NT2/D1 (cell line): ENCODE measurements around the gene FBLIM1.

ENCODE experiments used
- SUZ12 ChIP-seq: IDR thresholded peaks from 2 replicates; pipeline ENCODE4 v1.6.1; 2011; ENCODE audit not compliant: insufficient read length, insufficient read depth; ENCODE audit errors: extremely low read depth
- YY1 ChIP-seq: IDR thresholded peaks from 2 replicates; pipeline ENCODE4 v1.6.1; 2011; ENCODE audit not compliant: insufficient read length, insufficient read depth
- ZNF274 ChIP-seq: IDR thresholded peaks from 2 replicates; pipeline ENCODE4 v1.6.1; 2011; ENCODE audit warnings: mild to moderate bottlenecking, low read depth, low read length

GRCh38 chr1:15733218-15733725 is 25.3 kb upstream of the FBLIM1 start:
- TF ChIP-seq SUZ12 (no peak), YY1 (no peak), ZNF274 (no peak)
